PC-3 (cell line): ENCODE data around the gene NTN5. TPM values are rescaled to one million over a fixed set of nuclear protein-coding genes. Genes with fewer than 3 reads are reported as not detected.
A peak's percentile ranks its signal among the peaks of the same experiment; 100 is the strongest.

Experiments used
- ATAC-seq: fragments of 200-7000 bp; cut with Tn5 transposase; 2 replicates; pipeline ENCODE4 v1.9.1; 2020; ENCODE audit warnings: mild to moderate bottlenecking, moderate library complexity
- BruUV-seq: library from RNA; stranded (reverse); fragments of 400-500 nt; replicated peaks from 2 replicates; lab custom pipeline; 2021; lab: Mats Ljungman, UMichigan
- CTCF ChIA-PET: fragments of 300-600 bp; sonication (Branson Sonifier 250); formaldehyde crosslinking; loops from one replicate; lab custom pipeline; 2022; ENCODE audit warnings: antibody characterized with exemption; lab: Charles Lee
- POLR2A ChIA-PET: fragments of 300-600 bp; sonication (Branson Sonifier 250); formaldehyde crosslinking; loops from one replicate; lab custom pipeline; 2022; ENCODE audit warnings: antibody characterized with exemption; ENCODE audit not compliant: unreplicated experiment; lab: Charles Lee
- DNase-seq: peaks from one replicate; pipeline ENCODE4 v3.0.0-alpha.2; 2015
- H2AFZ ChIP-seq: fragments of 300-600 bp; sonication (generic); 2 replicates; pipeline ENCODE4 v1.6.0; 2016; ENCODE audit warnings: antibody characterized with exemption, low read length
- H3F3A ChIP-seq: fragments of 300-600 bp; sonication (generic); one replicate; pipeline ENCODE4 v1.6.0; 2017; ENCODE audit warnings: antibody characterized with exemption, low read length, control low read depth, mild to moderate bottlenecking; ENCODE audit not compliant: unreplicated experiment
- H3K27ac ChIP-seq: fragments of 300-600 bp; sonication (generic); 2 replicates; pipeline ENCODE4 v1.5.1; 2016; ENCODE audit warnings: mild to moderate bottlenecking, low read length
- H3K27me3 ChIP-seq: fragments of 300-600 bp; sonication (generic); 2 replicates; pipeline ENCODE4 v1.6.1; 2016; ENCODE audit warnings: low read length, mixed read lengths
- H3K36me3 ChIP-seq: fragments of 300-600 bp; sonication (generic); 2 replicates; pipeline ENCODE4 v1.6.1; 2016; ENCODE audit warnings: low read depth, mixed run types, low read length, mixed read lengths
- H3K4me1 ChIP-seq: fragments of 300-600 bp; sonication (generic); 2 replicates; pipeline ENCODE4 v1.5.1; 2016; ENCODE audit warnings: low read length; ENCODE audit not compliant: insufficient read depth
- H3K4me2 ChIP-seq: fragments of 300-600 bp; sonication (generic); 2 replicates; pipeline ENCODE4 v1.6.0; 2016; ENCODE audit warnings: low read length
- H3K4me3 ChIP-seq: fragments of 300-600 bp; sonication (generic); 2 replicates; pipeline ENCODE4 v1.5.1; 2016; ENCODE audit warnings: mild to moderate bottlenecking, low read length, mixed read lengths
- H3K79me2 ChIP-seq: fragments of 300-600 bp; sonication (generic); 2 replicates; pipeline ENCODE4 v1.6.1; 2017; ENCODE audit warnings: low read length, mixed read lengths
- H3K9ac ChIP-seq: fragments of 300-600 bp; sonication (generic); 2 replicates; pipeline ENCODE4 v1.6.0; 2016; ENCODE audit warnings: mild to moderate bottlenecking, low read length
- H3K9me2 ChIP-seq: fragments of 300-600 bp; sonication (generic); replicated peaks from 2 replicates; pipeline ENCODE4 v1.6.1; 2016; ENCODE audit warnings: mixed run types, low read length, mixed read lengths
- H3K9me3 ChIP-seq: fragments of 300-600 bp; sonication (generic); 2 replicates; pipeline ENCODE4 v1.6.1; 2016; ENCODE audit warnings: low read length, mixed read lengths
- H4K20me1 ChIP-seq: fragments of 300-600 bp; sonication (generic); 2 replicates; pipeline ENCODE4 v1.6.1; 2016; ENCODE audit warnings: low read length, mixed read lengths
- CTCF ChIP-seq: fragments of 300-600 bp; sonication (generic); conservative IDR thresholded peaks from 2 replicates; pipeline ENCODE4 v1.5.1; 2017; ENCODE audit warnings: antibody characterized with exemption, low read depth, mild to moderate bottlenecking, low read length
- EZH2 ChIP-seq: fragments of 300-600 bp; sonication (generic); IDR thresholded peaks from one replicate; pipeline ENCODE4 v1.6.1; 2017; ENCODE audit warnings: antibody characterized with exemption, mild to moderate bottlenecking, low read length; ENCODE audit not compliant: unreplicated experiment
- EZH2phosphoT487 ChIP-seq: fragments of 300-600 bp; sonication (generic); IDR thresholded peaks from 2 replicates; pipeline ENCODE4 v1.6.1; 2018; ENCODE audit warnings: mild to moderate bottlenecking, antibody characterized with exemption, low read length, borderline replicate concordance
- intact Hi-C: fragments of 100-400 bp; cut with micrococcal nuclease; formaldehyde crosslinking; loops from 2 replicates; pipeline ENCODE4 v1.9.0; 2023
- total RNA-seq: library from RNA; depleted of rRNA; stranded (reverse); fragments of >200 nt; gene quantifications from 2 replicates; pipeline ENCODE4 v1.2.3, GENCODE V29; 2014

The NTN5 gene
- total RNA-seq, 1 experiment from 2014 or later, result 0.18 TPM

DNA sequence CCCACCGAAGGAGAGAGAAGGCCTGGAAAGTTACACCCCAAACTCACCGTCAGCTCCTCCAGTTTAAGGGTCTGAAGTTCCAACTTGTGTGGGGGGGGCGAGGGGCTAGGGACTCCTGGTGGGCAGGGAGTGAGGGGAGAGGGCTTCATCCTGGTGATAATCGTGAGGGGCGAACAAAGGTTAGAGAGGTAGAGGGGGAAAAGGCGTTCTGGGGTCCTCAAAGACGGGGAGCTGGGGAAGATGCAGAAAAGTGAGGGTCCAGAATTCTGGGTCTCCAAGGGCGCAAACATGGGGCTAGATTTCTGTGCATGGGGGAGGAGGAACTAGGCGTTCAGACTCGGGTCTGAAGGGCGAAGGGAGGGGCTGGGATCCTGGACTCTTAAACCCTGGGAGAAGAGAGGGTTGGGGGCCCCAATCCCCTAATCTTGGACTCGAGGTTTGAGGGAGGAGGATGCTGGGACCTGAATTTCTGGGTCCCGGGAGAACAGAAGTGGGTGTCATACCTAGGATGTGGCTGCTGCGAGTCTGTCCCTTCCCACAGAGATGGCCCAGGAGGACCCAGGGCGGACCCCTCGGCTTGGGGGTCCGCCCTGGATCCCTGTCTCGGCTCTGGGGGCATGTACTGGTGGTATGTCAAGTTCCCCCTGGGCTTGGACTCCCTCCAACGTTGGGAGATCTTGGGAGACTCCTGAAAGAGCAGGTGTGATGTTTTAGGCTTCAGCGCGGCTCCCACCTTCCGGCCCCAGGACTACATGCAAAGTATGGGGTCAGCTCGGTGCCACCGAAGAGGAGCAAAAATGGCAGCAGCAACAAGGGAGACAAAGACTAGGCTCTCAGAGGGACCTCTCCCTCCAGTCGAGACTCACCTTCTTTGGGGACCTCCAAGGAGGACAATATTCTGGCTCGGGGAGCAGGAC is 42.2 kb upstream of the NTN5 start:
- no peaks in the 10 kb centered on the region for H3K36me3 ChIP-seq
- no peaks in the 10 kb centered on the region for H3K9me3 ChIP-seq
- no peaks in the 10 kb centered on the region for H4K20me1 ChIP-seq
- no peaks in the 10 kb centered on the region; the same call in 1 of the 2 replicates for H3K4me1 ChIP-seq
- DNase-seq, result no peak
- no peak for TF ChIP-seq EZH2phosphoT487
- no peak for TF ChIP-seq EZH2
- no peak for TF ChIP-seq CTCF
- POLR2A ChIA-PET, result no interaction called here
- intact Hi-C loops, result loop anchor here (1.0 to 5.0 kb wide), 2 partner anchors 38 to 69 kb away; partner anchors contain the start of gene CA11
- no peaks in the 10 kb centered on the region for H3F3A ChIP-seq
- no peak for ATAC-seq
- CTCF ChIA-PET, result no interaction called here
- no peaks in the 10 kb centered on the region for H3K9me2 ChIP-seq
- H3K4me3 ChIP-seq, result peak overlapping the region; percentile 70
- H3K4me2 ChIP-seq, result peak overlapping the region; percentile 91
- peak overlapping the region; percentile 63; the same call in 1 of the 2 replicates for H2AFZ ChIP-seq
- no TSS peak for BruUV-seq
- H3K9ac ChIP-seq, result peak overlapping the region; percentile 72
- H3K27me3 ChIP-seq, result no peaks in the 10 kb centered on the region
- H3K27ac ChIP-seq, result no peak overlapping the region
- peaks cover 9% of the 10 kb centered on the region for H3K79me2 ChIP-seq

GRCh38 chr19:48713864-48714755 is 41.3 kb upstream of the NTN5 start:
- peak overlapping the region; percentile 72 for H3K9ac ChIP-seq
- CTCF ChIA-PET, result interaction anchor here (1.3 kb wide), 1 partner anchor 14 kb away, joined by 4 read pairs; no protein-coding TSS in a partner anchor
- intact Hi-C loops, result loop anchor here (1.0 to 5.0 kb wide), 2 partner anchors 37 to 68 kb away; partner anchors contain the start of gene CA11
- no peak overlapping the region for H3K27ac ChIP-seq
- POLR2A ChIA-PET, result interaction anchor here (0.5 to 0.6 kb wide), 2 partner anchors 68 to 69 kb away, joined by 3 read pairs; no protein-coding TSS in a partner anchor
- no peaks in the 10 kb centered on the region for H3K9me3 ChIP-seq
- peak overlapping the region; percentile 89 for H2AFZ ChIP-seq
- TF ChIP-seq EZH2phosphoT487, result peak; percentile 83
- no peak for TF ChIP-seq CTCF
- TF ChIP-seq EZH2, result no peak
- no peaks in the 10 kb centered on the region for H3K36me3 ChIP-seq
- H3F3A ChIP-seq, result no peaks in the 10 kb centered on the region
- no peaks in the 10 kb centered on the region for H4K20me1 ChIP-seq
- peak overlapping the region; percentile 91 for H3K4me3 ChIP-seq
- no peaks in the 10 kb centered on the region for H3K27me3 ChIP-seq
- peaks cover 9% of the 10 kb centered on the region for H3K79me2 ChIP-seq
- peak; percentile 97 for DNase-seq
- ATAC-seq, result peak; percentile 89
- no peaks in the 10 kb centered on the region; the same call in 1 of the 2 replicates for H3K4me1 ChIP-seq
- no TSS peak for BruUV-seq
- no peaks in the 10 kb centered on the region for H3K9me2 ChIP-seq
- H3K4me2 ChIP-seq, result peak overlapping the region; percentile 91
